ENCODE data around the gene AHRR. TPM values are rescaled to one million over a fixed set of nuclear protein-coding genes. Genes with fewer than 3 reads are reported as not detected.

Gene AHRR
- total and polyA plus RNA-seq, 2 experiments from 2014 or later: 0.27 to 1.8 TPM

DNA sequence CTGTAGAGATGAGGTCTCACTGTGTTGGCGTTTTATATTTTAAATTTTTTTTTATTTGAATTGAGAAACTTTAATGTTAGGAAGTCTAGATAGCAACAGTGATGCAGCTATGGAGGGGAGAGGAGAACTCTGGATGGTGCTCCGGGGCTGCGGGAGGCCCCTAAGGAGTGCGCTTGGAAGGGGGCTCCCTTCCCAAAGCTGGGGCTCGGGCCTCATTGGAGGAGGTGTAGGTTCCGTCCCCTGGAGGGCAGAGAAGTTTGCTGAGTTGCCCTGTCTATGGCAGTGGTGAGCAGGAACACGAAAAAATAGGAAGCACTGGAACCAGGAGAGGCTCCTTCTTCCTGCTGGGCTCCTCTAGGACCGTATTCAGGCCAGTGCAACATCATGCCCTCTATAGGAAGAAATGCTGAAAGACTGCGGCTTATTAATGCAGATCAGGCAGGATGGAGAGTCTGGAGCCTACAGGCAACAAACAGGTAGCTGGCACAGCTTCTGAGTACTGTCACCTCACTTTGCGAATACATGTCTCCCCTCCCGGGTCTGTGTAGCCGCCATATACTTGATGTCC, 16.1 kb downstream of the AHRR start:
- peaks cover under 1% of the 10 kb centered on the region; the same call in 1 of the 3 replicates for H3K9me3 Mint-ChIP-seq
- DNase-seq (ENCODE audit: low spot score): peak; percentile 80
- no peaks in the 10 kb centered on the region for H3K4me1 ChIP-seq (ENCODE audit: insufficient read depth)
- H2AFZ ChIP-seq: no peak overlapping the region
- H3K4me2 ChIP-seq: no peak overlapping the region
- H3K36me3 ChIP-seq (ENCODE audit: insufficient read depth): no peaks in the 10 kb centered on the region
- peaks cover 6% of the 10 kb centered on the region; the same call in 2 of the 3 replicates for H3K4me1 Mint-ChIP-seq
- H3K36me3 Mint-ChIP-seq (ENCODE audit: low read depth): no peaks in the 10 kb centered on the region
- ATAC-seq: peak; percentile 96
- no peaks in the 10 kb centered on the region for H3F3A ChIP-seq (replicated peaks; ENCODE audit: low read depth)
- peaks cover 10% of the 10 kb centered on the region for H3K27me3 ChIP-seq (ENCODE audit: insufficient read depth)
- H3K79me2 ChIP-seq (replicated peaks; ENCODE audit: insufficient read depth): no peaks in the 10 kb centered on the region
- no peaks in the 10 kb centered on the region for H4K20me1 ChIP-seq (replicated peaks; ENCODE audit: insufficient read depth)
- no peak overlapping the region for H3K4me3 ChIP-seq
- TF ChIP-seq, protein P1, sequence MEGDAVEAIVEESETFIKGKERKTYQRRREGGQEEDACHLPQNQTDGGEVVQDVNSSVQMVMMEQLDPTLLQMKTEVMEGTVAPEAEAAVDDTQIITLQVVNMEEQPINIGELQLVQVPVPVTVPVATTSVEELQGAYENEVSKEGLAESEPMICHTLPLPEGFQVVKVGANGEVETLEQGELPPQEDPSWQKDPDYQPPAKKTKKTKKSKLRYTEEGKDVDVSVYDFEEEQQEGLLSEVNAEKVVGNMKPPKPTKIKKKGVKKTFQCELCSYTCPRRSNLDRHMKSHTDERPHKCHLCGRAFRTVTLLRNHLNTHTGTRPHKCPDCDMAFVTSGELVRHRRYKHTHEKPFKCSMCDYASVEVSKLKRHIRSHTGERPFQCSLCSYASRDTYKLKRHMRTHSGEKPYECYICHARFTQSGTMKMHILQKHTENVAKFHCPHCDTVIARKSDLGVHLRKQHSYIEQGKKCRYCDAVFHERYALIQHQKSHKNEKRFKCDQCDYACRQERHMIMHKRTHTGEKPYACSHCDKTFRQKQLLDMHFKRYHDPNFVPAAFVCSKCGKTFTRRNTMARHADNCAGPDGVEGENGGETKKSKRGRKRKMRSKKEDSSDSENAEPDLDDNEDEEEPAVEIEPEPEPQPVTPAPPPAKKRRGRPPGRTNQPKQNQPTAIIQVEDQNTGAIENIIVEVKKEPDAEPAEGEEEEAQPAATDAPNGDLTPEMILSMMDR (conservative IDR thresholded peaks at IDR 0.05; ENCODE audit: low read depth in 2 of 2): peak; percentile 58 to 67
- TF ChIP-seq JUNB (IDR thresholded peaks at IDR 0.05; ENCODE audit: unreplicated experiment): no peak
- no peaks in the 10 kb centered on the region for H3K27me3 Mint-ChIP-seq (ENCODE audit: insufficient read depth, low read depth, poor library complexity)
- no peak overlapping the region for H3K27ac ChIP-seq (ENCODE audit: low read depth)
- H3K27ac Mint-ChIP-seq: no peak overlapping the region
- no peak overlapping the region for H3K4me3 Mint-ChIP-seq
- H3K9me2 ChIP-seq (ENCODE audit: insufficient read depth): no peaks in the 10 kb centered on the region

DNA sequence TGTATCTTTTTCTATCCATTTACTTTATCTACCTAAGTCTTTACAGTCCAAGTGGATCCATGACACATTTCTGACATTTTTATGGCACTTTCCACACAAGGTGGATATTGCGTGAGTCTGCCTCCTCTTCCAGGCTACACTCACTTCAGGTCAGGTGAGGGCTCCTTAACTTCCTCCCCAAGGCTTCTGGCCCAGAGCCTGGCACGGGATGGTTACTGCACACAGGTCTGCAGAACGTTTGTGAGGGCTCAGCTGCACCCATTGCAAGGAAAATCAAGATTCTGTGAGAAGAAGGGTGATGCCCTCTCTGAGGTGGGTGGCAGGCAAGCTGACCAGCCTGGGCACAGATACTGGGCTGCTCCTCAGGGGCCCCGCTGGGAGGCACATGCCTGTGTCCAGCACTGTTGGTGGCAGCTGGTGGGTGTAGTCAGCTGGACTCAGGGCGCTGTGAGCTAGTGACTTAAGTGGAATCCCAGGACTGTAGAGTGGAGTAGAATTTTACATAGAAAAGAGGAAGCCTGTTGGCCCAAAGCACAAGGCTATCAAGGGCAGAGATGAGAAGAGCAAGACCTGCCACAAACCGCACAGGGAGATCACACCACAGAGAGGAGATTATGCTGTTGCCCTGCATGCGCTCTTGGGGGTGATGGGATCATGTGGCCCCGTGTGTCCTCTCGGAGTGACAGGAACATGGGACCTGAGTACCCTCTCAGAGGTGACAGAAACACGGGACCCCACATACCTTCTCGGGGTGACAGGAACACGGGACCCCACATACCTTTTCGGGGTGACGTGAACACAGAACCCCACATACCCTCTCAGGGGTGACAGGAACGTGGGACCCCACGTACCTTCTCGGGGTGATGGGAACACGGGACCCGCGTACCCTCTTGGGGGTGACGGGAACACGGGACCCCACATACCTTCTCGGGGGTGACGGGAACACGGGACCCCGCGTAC, 21.3 kb downstream of the AHRR start:
- Histone ChIP-seq H3K9me2 (ENCODE audit: insufficient read depth) (no peaks in the 10 kb centered on the region), H3K4me1 (ENCODE audit: insufficient read depth) (peaks cover 15% of the 10 kb centered on the region), H4K20me1 (replicated peaks; ENCODE audit: insufficient read depth) (no peaks in the 10 kb centered on the region), H3K27me3 (ENCODE audit: insufficient read depth) (peaks cover 25% of the 10 kb centered on the region), H3F3A (replicated peaks; ENCODE audit: low read depth) (0 out of 2 replicates have a peak, but pooled peaks cover 10% of the 10 kb centered on the region), H3K27ac (ENCODE audit: low read depth) (no peak overlapping the region), H3K4me3 (no peak overlapping the region), H3K4me2 (peak overlapping the region; percentile 82; the same call in 1 of the 2 replicates), H3K36me3 (ENCODE audit: insufficient read depth) (no peaks in the 10 kb centered on the region), H2AFZ (no peak overlapping the region), H3K79me2 (replicated peaks; ENCODE audit: insufficient read depth) (no peaks in the 10 kb centered on the region)
- H3K4me1 Mint-ChIP-seq: peaks cover 24% of the 10 kb centered on the region
- H3K4me3 Mint-ChIP-seq: peak overlapping the region; percentile 32; the same call in 2 of the 3 replicates
- H3K27ac Mint-ChIP-seq: no peak overlapping the region
- H3K27me3 Mint-ChIP-seq (ENCODE audit: insufficient read depth, low read depth, poor library complexity): peaks cover 2% of the 10 kb centered on the region
- ATAC-seq (no peak), DNase-seq (ENCODE audit: low spot score) (no peak)
- H3K9me3 Mint-ChIP-seq: peaks cover 3% of the 10 kb centered on the region; the same call in 1 of the 3 replicates
- no peaks in the 10 kb centered on the region for H3K36me3 Mint-ChIP-seq (ENCODE audit: low read depth)
- TF ChIP-seq, protein P2, sequence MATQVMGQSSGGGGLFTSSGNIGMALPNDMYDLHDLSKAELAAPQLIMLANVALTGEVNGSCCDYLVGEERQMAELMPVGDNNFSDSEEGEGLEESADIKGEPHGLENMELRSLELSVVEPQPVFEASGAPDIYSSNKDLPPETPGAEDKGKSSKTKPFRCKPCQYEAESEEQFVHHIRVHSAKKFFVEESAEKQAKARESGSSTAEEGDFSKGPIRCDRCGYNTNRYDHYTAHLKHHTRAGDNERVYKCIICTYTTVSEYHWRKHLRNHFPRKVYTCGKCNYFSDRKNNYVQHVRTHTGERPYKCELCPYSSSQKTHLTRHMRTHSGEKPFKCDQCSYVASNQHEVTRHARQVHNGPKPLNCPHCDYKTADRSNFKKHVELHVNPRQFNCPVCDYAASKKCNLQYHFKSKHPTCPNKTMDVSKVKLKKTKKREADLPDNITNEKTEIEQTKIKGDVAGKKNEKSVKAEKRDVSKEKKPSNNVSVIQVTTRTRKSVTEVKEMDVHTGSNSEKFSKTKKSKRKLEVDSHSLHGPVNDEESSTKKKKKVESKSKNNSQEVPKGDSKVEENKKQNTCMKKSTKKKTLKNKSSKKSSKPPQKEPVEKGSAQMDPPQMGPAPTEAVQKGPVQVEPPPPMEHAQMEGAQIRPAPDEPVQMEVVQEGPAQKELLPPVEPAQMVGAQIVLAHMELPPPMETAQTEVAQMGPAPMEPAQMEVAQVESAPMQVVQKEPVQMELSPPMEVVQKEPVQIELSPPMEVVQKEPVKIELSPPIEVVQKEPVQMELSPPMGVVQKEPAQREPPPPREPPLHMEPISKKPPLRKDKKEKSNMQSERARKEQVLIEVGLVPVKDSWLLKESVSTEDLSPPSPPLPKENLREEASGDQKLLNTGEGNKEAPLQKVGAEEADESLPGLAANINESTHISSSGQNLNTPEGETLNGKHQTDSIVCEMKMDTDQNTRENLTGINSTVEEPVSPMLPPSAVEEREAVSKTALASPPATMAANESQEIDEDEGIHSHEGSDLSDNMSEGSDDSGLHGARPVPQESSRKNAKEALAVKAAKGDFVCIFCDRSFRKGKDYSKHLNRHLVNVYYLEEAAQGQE (IDR thresholded peaks at IDR 0.05; ENCODE audit: unreplicated experiment): no peak
- no peak for TF ChIP-seq ZNF331 (CRISPR knock-in tag; IDR thresholded peaks at IDR 0.05; ENCODE audit: low read depth)
- no peak for TF ChIP-seq ZNF114 (CRISPR knock-in tag; IDR thresholded peaks at IDR 0.05)
- TF ChIP-seq, protein P3, sequence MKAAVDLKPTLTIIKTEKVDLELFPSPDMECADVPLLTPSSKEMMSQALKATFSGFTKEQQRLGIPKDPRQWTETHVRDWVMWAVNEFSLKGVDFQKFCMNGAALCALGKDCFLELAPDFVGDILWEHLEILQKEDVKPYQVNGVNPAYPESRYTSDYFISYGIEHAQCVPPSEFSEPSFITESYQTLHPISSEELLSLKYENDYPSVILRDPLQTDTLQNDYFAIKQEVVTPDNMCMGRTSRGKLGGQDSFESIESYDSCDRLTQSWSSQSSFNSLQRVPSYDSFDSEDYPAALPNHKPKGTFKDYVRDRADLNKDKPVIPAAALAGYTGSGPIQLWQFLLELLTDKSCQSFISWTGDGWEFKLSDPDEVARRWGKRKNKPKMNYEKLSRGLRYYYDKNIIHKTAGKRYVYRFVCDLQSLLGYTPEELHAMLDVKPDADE (IDR thresholded peaks at IDR 0.05): no peak
- TF ChIP-seq EZH2 (IDR thresholded peaks at IDR 0.05; ENCODE audit: low read depth, unreplicated experiment): no peak
- TF ChIP-seq NANOG (IDR thresholded peaks at IDR 0.05; ENCODE audit: borderline replicate concordance): no peak
- no peak for TF ChIP-seq EZH2phosphoT487 (IDR thresholded peaks at IDR 0.05; ENCODE audit: unreplicated experiment)
- no peak for TF ChIP-seq CREB1 (CRISPR knock-in tag; IDR thresholded peaks at IDR 0.05; ENCODE audit: low read depth)
- TF ChIP-seq POLR2AphosphoS5 (IDR thresholded peaks at IDR 0.05; ENCODE audit: low read depth): no peak
- TF ChIP-seq JUNB (IDR thresholded peaks at IDR 0.05; ENCODE audit: unreplicated experiment): no peak
- TF ChIP-seq, protein P1 (conservative IDR thresholded peaks at IDR 0.05; ENCODE audit: low read depth in 2 of 2): no peak
- TF ChIP-seq STAT1 (IDR thresholded peaks at IDR 0.05; ENCODE audit: unreplicated experiment): no peak
